ENCODE measurements around the gene EHHADH.
"Not testable (repeated sequence)": the region's sequence is repeated elsewhere in the genome, so short reads cannot be mapped to it uniquely, and the experiment has no call there.

Gene EHHADH

GRCh38 chr3:185250653-185251052 is 3.2 kb downstream of the EHHADH start:
- no peak for DNase-seq

DNA sequence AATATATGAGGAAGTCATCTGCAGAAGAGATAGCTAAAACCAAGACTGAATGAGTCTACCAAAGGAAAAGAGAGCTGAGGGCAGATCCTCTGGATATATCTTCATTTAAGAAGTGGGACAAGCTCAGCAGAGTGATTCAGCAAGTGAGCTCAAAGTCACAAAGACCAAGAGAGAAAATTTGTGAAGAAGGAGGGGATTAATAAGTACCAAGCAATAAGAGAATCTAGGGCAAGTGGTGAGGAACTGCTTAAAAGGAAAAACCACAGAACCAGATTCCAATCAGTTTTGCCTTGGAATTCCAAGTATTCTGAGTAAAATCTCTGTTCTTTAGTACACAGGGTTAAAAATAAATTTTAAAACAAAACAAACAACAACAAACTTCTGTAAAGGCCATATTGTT is 3.6 kb downstream of the EHHADH start:
- no peak for DNase-seq

- no peak for DNase-seq
Observed at GRCh38 chr3:185242642-185243041, 11.2 kb downstream of the EHHADH start.

- no peak for DNase-seq
Observed at GRCh38 chr3:185236969-185237368, 16.9 kb downstream of the EHHADH start.

DNA sequence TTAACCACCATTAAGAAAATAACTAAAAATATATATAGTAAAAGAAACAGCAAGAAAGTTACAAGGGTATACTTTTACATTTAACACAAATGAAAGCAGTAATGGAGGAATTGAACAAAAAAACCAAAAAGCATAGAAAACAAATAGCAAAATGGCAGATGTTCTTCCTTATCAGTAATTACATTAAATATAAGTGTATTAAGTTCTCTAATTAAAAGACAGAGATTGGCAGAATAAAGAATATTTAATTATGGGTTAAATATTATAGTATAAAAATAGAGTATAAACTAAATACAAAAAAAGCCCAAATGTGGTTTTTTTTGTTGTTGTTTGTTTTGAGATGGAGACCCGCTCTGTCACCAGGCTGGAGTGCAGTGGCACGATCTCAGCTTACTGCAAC is 20.5 kb downstream of the EHHADH start:
- no peak for DNase-seq

DNA sequence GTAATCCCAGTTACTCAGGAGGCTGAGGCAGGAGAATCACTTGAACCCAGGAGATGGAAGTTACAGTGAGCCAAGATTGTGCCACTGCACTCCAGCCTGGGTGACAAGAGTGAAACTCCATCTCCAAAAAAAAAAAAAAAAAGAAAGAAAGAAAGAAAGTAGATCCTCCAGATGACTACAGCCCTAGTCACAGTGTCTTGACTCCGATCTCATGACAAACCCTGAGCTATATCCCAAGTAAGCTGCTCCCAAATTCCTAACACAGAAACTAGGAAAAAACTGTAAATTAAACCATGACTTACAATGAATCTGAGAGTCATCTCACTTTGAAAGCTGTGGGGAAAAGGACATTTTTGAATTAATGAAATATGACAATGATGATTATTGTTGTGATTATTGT is 27.3 kb downstream of the EHHADH start:
- DNase-seq, result not testable (repeated sequence)

- DNase-seq, result no peak
Observed at GRCh38 chr3:185225523-185225922, 28.3 kb downstream of the EHHADH start.

GRCh38 chr3:185225080-185225479 is 28.8 kb downstream of the EHHADH start:
- no peak for DNase-seq

DNA sequence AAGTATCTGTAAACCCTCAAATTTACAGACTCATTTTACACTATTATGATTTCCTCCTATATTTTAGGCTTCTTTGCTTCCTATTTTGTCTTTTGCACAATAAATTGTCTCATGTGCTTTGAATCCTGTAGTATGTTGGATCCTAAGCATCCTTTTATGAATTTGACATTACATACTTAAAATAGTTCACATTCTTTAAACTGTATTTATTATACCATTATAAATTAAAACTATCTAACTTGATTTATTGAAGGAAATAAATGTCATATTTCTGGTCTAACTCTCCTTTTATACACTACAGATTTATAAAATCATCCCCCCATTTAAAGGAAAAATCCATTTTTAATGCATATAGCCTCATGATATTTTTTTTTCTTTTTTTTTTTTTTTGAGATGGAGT is 32.6 kb downstream of the EHHADH start:
- no peak for DNase-seq

GRCh38 chr3:185216607-185216958 is 37.3 kb downstream of the EHHADH start:
- no peak for DNase-seq

DNA sequence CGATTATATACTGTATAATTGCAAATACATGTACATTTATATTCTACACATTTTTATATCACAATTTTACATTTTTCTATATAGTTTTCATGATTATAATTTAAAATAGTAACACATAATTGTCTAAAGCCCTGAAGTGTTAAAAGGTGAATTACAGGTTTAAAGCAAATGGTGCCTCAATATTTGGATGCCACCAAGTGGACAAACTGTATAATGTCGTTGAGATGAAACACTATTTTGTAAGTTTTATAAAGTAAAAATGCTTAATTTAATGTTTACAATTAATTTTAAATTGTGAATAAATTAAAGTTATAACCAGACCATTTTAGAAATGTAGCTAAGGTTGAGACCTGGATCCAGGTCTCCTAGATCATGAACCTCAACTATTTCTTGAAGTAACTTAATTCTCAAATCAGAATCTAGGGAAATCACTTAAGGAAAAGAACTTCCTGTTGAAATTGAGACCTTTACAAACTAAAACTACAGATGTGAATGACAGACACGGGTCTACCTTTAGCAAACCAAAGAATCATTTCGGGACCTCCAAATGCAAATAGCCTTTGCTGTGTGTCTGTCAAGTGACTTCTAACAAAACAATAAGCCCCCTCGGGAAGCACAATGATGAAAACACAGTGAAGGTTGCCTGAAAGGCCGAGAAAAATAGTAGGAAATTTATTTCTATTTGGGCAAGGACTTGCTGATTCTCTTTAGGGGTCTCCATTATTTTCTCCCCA is 37.8 kb downstream of the EHHADH start:
- no peak for DNase-seq

- no peak for DNase-seq
Observed at GRCh38 chr3:185212559-185212958, 41.3 kb downstream of the EHHADH start.

DNA sequence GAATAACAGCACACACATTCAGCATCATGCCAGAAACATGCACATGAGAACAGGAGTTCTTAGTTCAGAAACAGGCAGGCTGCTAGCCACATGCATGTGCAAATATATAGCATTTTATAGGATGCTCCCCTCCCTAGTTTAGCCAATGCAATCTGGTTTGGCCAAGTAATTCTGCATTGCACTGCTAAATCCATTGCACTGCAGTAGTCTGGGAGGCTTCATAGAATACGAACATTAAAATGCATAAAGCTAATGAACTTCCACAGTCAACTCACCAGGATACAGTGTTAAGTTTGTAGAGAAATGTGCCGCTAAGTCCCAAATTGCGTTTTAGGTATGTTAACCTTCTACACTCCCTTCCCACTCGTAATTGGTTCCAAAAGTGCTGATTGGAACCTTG is 41.8 kb downstream of the EHHADH start:
- DNase-seq, result no peak

GRCh38 chr3:185210621-185211142 is 43.2 kb downstream of the EHHADH start:
- DNase-seq, result no peak

- DNase-seq, result no peak
Observed at GRCh38 chr3:185208823-185209222, 45.0 kb downstream of the EHHADH start.

- no peak for DNase-seq
Observed at GRCh38 chr3:185207931-185208746, 45.7 kb downstream of the EHHADH start.

- DNase-seq, result no peak
Observed at GRCh38 chr3:185207481-185207880, 46.4 kb downstream of the EHHADH start.

GRCh38 chr3:185205865-185206264 is 48.0 kb downstream of the EHHADH start:
- DNase-seq, result no peak

DNA sequence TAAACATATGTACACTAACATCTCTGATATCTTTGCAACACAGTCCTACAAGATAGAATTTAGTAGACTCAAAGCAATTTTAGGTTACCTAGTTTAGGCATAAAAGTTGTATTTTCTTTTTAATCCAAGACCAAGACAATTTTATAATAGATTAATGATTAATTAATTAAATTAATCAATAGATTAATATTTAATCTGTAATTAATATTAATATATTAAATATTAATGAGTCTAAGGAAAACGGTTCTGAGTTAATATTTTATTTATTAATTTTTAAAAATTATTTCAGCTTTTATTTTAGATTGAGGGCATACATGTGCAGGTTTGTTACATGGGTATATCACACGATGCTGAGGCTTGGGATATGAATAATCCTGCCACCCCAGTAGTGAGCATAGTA is 49.0 kb downstream of the EHHADH start:
- no peak for DNase-seq

- no peak for DNase-seq
Observed at GRCh38 chr3:185200639-185201038, 53.2 kb downstream of the EHHADH start.

GRCh38 chr3:185199671-185200070 is 54.2 kb downstream of the EHHADH start:
- no peak for DNase-seq

GRCh38 chr3:185199206-185199605 is 54.6 kb downstream of the EHHADH start:
- DNase-seq, result no peak

- DNase-seq, result no peak
Observed at GRCh38 chr3:185197068-185197467, 56.8 kb downstream of the EHHADH start.

- DNase-seq, result no peak
Observed at GRCh38 chr3:185195652-185196051, 58.2 kb downstream of the EHHADH start.
